GF-D8 (cell line): Measurements from ENCODE around the gene ULBP1.
"Not testable (repeated sequence)": the region's sequence is repeated elsewhere in the genome, so short reads cannot be mapped to it uniquely, and the experiment has no call there.

ENCODE experiments used
- DNase-seq: peaks from one replicate; lab custom pipeline; 2025; lab: John Stamatoyannopoulos, UW

Gene ULBP1

GRCh38 chr6:149953390-149953789 is 10.4 kb upstream of the ULBP1 start:
- not testable (repeated sequence) for DNase-seq

- not testable (repeated sequence) for DNase-seq
These were observed 9.8 kb upstream of the ULBP1 start for GRCh38 chr6:149953934-149954327.

- not testable (repeated sequence) for DNase-seq
These were observed 9.3 kb upstream of the ULBP1 start for GRCh38 chr6:149954328-149954983.

- not testable (repeated sequence) for DNase-seq
These were observed 8.6 kb upstream of the ULBP1 start for GRCh38 chr6:149954984-149955653.

GRCh38 chr6:149955654-149956317 is 8.0 kb upstream of the ULBP1 start:
- DNase-seq = not testable (repeated sequence)

GRCh38 chr6:149958124-149958523 is 5.6 kb upstream of the ULBP1 start:
- not testable (repeated sequence) for DNase-seq

- DNase-seq = not testable (repeated sequence)
These were observed 3.9 kb upstream of the ULBP1 start for GRCh38 chr6:149959806-149960205.

GRCh38 chr6:149960488-149960887 is 3.3 kb upstream of the ULBP1 start:
- DNase-seq = no peak

GRCh38 chr6:149961728-149962425 is 1.9 kb upstream of the ULBP1 start:
- no peak for DNase-seq

GRCh38 chr6:149962461-149963211 is 1.1 kb upstream of the ULBP1 start:
- no peak for DNase-seq

- no peak for DNase-seq
These were observed 606 bp upstream of the ULBP1 start for GRCh38 chr6:149963212-149963461.

GRCh38 chr6:149964308-149965193 is 808 bp downstream of the ULBP1 start:
- DNase-seq = no peak

GRCh38 chr6:149965194-149966020 is 1.7 kb downstream of the ULBP1 start:
- DNase-seq = no peak

GRCh38 chr6:149966319-149966718 is 2.6 kb downstream of the ULBP1 start:
- DNase-seq = not testable (repeated sequence)

- DNase-seq = no peak
These were observed 3.8 kb downstream of the ULBP1 start for GRCh38 chr6:149967591-149967990.

GRCh38 chr6:149967999-149968398 is 4.3 kb downstream of the ULBP1 start:
- DNase-seq = not testable (repeated sequence)

- not testable (repeated sequence) for DNase-seq
These were observed 5.2 kb downstream of the ULBP1 start for GRCh38 chr6:149968909-149969308.

- DNase-seq = no peak
These were observed 5.9 kb downstream of the ULBP1 start for GRCh38 chr6:149969635-149970034.

GRCh38 chr6:149974394-149974793 is 10.7 kb downstream of the ULBP1 start:
- not testable (repeated sequence) for DNase-seq

- no peak for DNase-seq
These were observed 11.1 kb downstream of the ULBP1 start for GRCh38 chr6:149974825-149975224.
